Esophagus (tissue), 2 donors: ENCODE measurements around the gene MLN. TPM values are rescaled to one million over a fixed set of nuclear protein-coding genes. Genes with fewer than 3 reads are reported as not detected.

Experiments used
- H3K27ac ChIP-seq, 2 donors: one replicate each; pipeline ENCODE4 v1.5.1; 2013; ENCODE audit warnings: low read depth in 2 of 2, mild to moderate bottlenecking in 2 of 2, inconsistent platforms in 1 of 2, low read length in 1 of 2, moderate library complexity in 1 of 2
- H3K27me3 ChIP-seq, 2 donors: one replicate each; pipeline ENCODE4 v1.6.1; 2013; ENCODE audit warnings: low read length in 2 of 2, control low read depth in 1 of 2, mild to moderate bottlenecking in 1 of 2; ENCODE audit not compliant: insufficient read depth in 2 of 2, control insufficient read depth in 1 of 2
- H3K36me3 ChIP-seq, 2 donors: one replicate each; pipeline ENCODE4 v1.6.1; 2013; ENCODE audit warnings: low read length in 1 of 2; ENCODE audit not compliant: control insufficient read depth in 2 of 2, insufficient read depth in 2 of 2
- H3K4me1 ChIP-seq, 2 donors: one replicate each; pipeline ENCODE4 v1.6.1; 2013; ENCODE audit warnings: low read length in 1 of 2; ENCODE audit not compliant: control insufficient read depth in 2 of 2, insufficient read depth in 2 of 2
- H3K4me3 ChIP-seq, 2 donors: one replicate each; pipeline ENCODE4 v1.5.1; 2013; ENCODE audit warnings: low read length in 2 of 2, mild to moderate bottlenecking in 2 of 2, low read depth in 1 of 2, moderate library complexity in 1 of 2
- H3K9me3 ChIP-seq, 2 donors: one replicate each; pipeline ENCODE4 v1.6.1; 2013; ENCODE audit warnings: mild to moderate bottlenecking in 2 of 2, low read depth in 1 of 2, low read length in 1 of 2, moderate library complexity in 1 of 2; ENCODE audit not compliant: control insufficient read depth in 2 of 2, insufficient read depth in 1 of 2
- WGBS, 2 donors: extraction: QIAGEN DNeasy Blood & Tissue Kit; methylation state at CpG; one replicate each; pipeline ENCODE4 v1.1.7; 2013; 5-methylcytosine and 5-hydroxymethylcytosine counted together
- polyA plus RNA-seq, 2 donors: library from polyadenylated mRNA; stranded (reverse); fragments of 200-250 nt; gene quantifications; one replicate each; pipeline ENCODE4 v1.2.3, GENCODE V29; 2013
- donor health status: healthy with polysubstance abuse.
- donor health status: Bipolar disorder and iron deficiency.

The MLN gene
- polyA plus RNA-seq, 2 donors = not detected

- peaks cover 4 to 18% of the 10 kb centered on the region in 2 donors for H3K36me3 ChIP-seq
- WGBS, 2 donors = 33 to 38% methylated on average over 14 of the region's 14 CpGs
- peaks cover 0 to 5% of the 10 kb centered on the region in 2 donors for H3K9me3 ChIP-seq
- peak overlapping the region; percentile 56 to 61 for H3K27ac ChIP-seq
- H3K4me1 ChIP-seq = peaks cover 0 to 15% of the 10 kb centered on the region in 2 donors
- H3K27me3 ChIP-seq = no peaks in the 10 kb centered on the region
- no peak overlapping the region for H3K4me3 ChIP-seq
Measured at GRCh38 chr6:33770124-33770832, 33.5 kb downstream of the MLN start.

- WGBS, 2 donors = 74 to 75% methylated on average over 10 of the region's 10 CpGs
- Histone ChIP-seq H3K4me1 (peaks cover 0 to 15% of the 10 kb centered on the region in 2 donors), H3K27ac (no peak overlapping the region), H3K36me3 (peaks cover 0 to 11% of the 10 kb centered on the region in 2 donors), H3K27me3 (no peaks in the 10 kb centered on the region), H3K9me3 (peaks cover 0 to 5% of the 10 kb centered on the region in 2 donors), H3K4me3 (no peak overlapping the region)
Measured at GRCh38 chr6:33769248-33769821, 34.5 kb downstream of the MLN start.

GRCh38 chr6:33768644-33769120, 35.1 kb downstream of the MLN start:
- H3K36me3 ChIP-seq = peaks cover 0 to 8% of the 10 kb centered on the region in 2 donors
- peaks cover 0 to 15% of the 10 kb centered on the region in 2 donors for H3K4me1 ChIP-seq
- peaks cover 0 to 5% of the 10 kb centered on the region in 2 donors for H3K9me3 ChIP-seq
- H3K27me3 ChIP-seq = no peaks in the 10 kb centered on the region
- 30 to 33% methylated on average over 7 of the region's 7 CpGs for WGBS, 2 donors
- no peak overlapping the region for H3K27ac ChIP-seq
- H3K4me3 ChIP-seq = no peak overlapping the region

- Histone ChIP-seq H3K27ac (no peak overlapping the region), H3K9me3 (peaks cover 0 to 5% of the 10 kb centered on the region in 2 donors), H3K27me3 (no peaks in the 10 kb centered on the region), H3K36me3 (no peaks in the 10 kb centered on the region), H3K4me1 (peaks cover 0 to 11% of the 10 kb centered on the region in 2 donors), H3K4me3 (no peak overlapping the region)
- WGBS, 2 donors = 76 to 81% methylated on average over 11 of the region's 11 CpGs
Measured at GRCh38 chr6:33766921-33767907, 36.6 kb downstream of the MLN start.

GRCh38 chr6:33765368-33765767, 38.4 kb downstream of the MLN start:
- Histone ChIP-seq H3K4me1 (peaks cover 0 to under 1% of the 10 kb centered on the region in 2 donors), H3K27ac (no peak overlapping the region), H3K9me3 (peaks cover 0 to 5% of the 10 kb centered on the region in 2 donors), H3K36me3 (no peaks in the 10 kb centered on the region), H3K27me3 (no peaks in the 10 kb centered on the region), H3K4me3 (no peak overlapping the region)
- 88 to 91% methylated on average over 9 of the region's 9 CpGs for WGBS, 2 donors

GRCh38 chr6:33764036-33764435, 39.8 kb downstream of the MLN start:
- H3K36me3 ChIP-seq = no peaks in the 10 kb centered on the region
- WGBS, 2 donors = 81 to 82% methylated on average over 2 of the region's 2 CpGs
- no peaks in the 10 kb centered on the region for H3K4me1 ChIP-seq
- H3K9me3 ChIP-seq = peaks cover 0 to 5% of the 10 kb centered on the region in 2 donors
- H3K27ac ChIP-seq = no peak overlapping the region
- no peaks in the 10 kb centered on the region for H3K27me3 ChIP-seq
- H3K4me3 ChIP-seq = no peak overlapping the region

GRCh38 chr6:33763483-33763882, 40.3 kb downstream of the MLN start:
- H3K27me3 ChIP-seq = no peaks in the 10 kb centered on the region
- WGBS, 2 donors = 63 to 66% methylated on average over 6 of the region's 6 CpGs
- no peak overlapping the region for H3K27ac ChIP-seq
- H3K9me3 ChIP-seq = peaks cover 0 to 5% of the 10 kb centered on the region in 2 donors
- no peak overlapping the region for H3K4me3 ChIP-seq
- no peaks in the 10 kb centered on the region for H3K36me3 ChIP-seq
- no peaks in the 10 kb centered on the region for H3K4me1 ChIP-seq

GRCh38 chr6:33762713-33763112, 41.1 kb downstream of the MLN start:
- no peak overlapping the region for H3K27ac ChIP-seq
- 82 to 91% methylated on average over 4 of the region's 4 CpGs for WGBS, 2 donors
- H3K4me1 ChIP-seq = no peaks in the 10 kb centered on the region
- H3K4me3 ChIP-seq = no peak overlapping the region
- H3K27me3 ChIP-seq = no peaks in the 10 kb centered on the region
- H3K9me3 ChIP-seq = peaks cover 0 to 5% of the 10 kb centered on the region in 2 donors
- H3K36me3 ChIP-seq = no peaks in the 10 kb centered on the region

- Histone ChIP-seq H3K27me3 (no peaks in the 10 kb centered on the region), H3K4me1 (no peaks in the 10 kb centered on the region), H3K27ac (no peak overlapping the region), H3K4me3 (no peak overlapping the region), H3K36me3 (no peaks in the 10 kb centered on the region), H3K9me3 (peaks cover 0 to under 1% of the 10 kb centered on the region in 2 donors)
- whole genome bisulfite sequencing, 2 donors = 48 to 55% methylated on average over 7 of the region's 7 CpGs
Measured at GRCh38 chr6:33761922-33762629, 41.7 kb downstream of the MLN start.
